Measurements from ENCODE around the gene ZNF385A.
A peak's percentile ranks its signal among the peaks of the same experiment; 100 is the strongest.

The ZNF385A gene

GRCh38 chr12:54415221-54415929 is 30.8 kb upstream of the ZNF385A start:
- DNase-seq = no peak

GRCh38 chr12:54413284-54414190 is 29.0 kb upstream of the ZNF385A start:
- peak; percentile 42 for DNase-seq

DNA sequence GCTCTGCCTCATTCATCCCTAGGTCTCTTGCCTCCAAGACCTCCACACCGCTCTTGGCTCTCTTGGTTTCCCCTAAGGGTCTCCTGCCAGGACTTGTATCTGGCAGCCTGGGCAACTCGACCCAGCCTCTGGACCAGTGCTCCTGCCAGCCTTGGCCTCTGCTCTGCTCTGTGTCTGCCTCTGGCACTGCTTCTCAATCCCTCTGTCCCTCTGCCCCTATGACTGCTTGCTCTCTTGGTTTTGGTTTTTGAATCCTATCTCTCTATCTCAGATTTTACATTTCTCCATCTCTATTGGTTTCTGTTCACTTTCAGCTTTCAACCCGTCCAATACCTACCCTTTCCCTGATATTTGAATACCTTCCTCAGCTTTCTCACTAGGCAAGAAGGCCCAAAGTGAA is 28.3 kb upstream of the ZNF385A start:
- DNase-seq = no peak

DNA sequence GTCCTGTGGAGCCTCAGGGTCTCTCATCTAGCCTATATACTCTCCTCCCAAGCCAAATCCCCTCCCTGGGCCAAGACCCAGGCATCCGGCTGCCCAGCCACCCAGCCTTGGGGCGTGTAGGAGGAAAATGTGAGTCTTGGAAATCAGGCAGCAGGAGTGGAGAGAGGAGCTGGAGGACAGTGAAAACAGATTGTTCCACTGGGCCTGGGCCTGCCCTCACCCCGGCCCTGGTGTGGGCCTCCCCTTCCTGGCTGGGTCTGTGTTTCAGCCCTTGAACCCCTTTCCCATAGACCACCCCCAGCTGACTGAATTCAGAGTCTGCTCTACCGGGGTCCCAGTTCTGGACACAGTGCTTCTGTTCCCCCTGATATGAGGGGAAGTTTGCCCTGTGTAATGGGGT is 27.8 kb upstream of the ZNF385A start:
- no peak for DNase-seq

DNA sequence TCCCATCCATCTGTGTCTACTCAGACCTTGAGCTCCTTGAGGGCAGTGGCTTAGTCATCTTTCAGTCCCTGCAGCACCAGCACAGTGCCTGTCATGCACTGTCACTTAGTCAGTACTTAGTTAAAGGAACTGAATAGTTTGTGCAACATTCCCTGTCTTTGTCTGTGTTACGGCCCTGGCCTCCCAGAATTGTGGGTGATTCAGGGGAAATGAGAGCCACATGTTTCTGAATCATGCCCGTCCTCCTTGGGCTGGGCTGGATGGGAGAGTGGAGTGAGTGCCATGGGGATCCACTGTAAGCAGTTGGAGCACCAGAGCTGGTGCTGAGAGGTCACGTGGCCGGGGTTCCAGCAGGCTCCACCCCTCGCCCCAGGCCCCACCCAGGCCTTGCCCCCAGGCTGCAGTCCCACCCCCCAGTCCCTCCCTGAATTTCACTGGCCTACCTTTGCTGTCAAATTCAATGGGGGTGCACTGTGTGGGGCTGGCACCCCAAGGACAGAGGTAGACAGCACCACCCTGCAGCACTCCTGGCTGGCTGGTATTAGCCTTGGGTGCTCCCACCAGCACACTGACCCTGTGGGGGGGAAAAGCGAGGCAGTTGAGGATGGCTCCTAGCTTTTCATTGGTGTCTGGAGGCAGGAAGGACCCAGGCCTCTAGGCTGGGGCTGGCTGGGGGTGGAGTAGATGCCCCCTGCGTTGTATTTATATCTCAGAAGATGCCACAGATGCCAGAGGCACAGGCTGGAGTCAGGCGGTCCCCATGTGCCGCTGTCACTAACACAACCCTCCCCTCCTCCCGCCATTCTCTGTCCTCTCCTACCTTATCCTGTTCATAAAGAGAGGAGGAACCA is 27.1 kb upstream of the ZNF385A start:
- peak; percentile 47 for DNase-seq

GRCh38 chr12:54409267-54409666 is 24.7 kb upstream of the ZNF385A start:
- no peak for DNase-seq

DNA sequence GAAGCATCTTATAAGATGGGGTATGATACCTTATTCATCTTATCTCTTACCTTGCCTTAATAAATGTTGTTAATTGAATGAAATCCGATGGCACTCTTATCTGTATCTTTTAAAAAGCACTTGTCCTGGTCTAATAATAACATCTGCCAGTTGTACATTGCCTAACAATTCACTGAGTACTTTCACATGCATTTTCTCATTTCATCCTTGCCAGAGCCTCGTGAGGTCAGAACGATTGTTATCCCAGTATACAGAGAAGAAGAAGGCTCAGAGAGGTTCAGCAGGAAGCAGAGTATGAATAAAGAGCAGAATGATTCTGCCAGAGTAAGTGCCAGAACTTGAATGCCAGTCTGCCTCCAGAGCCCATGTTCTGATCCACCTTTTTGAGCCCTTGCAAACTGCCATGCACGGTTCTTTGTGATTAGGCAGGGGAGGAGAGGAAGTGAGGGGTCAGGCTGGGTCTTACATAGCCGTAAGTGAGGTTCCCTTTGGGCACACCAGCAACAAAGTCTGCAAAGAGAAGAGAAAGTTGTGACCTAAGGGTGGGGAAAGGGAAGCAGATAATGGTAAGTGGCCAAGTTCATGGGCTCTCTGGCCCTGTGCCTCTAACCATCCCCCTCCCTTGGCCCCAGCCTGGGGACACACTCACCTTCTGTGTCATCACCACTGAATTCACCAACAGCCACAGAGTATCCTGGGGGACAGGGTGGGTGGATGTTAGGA is 22.8 kb upstream of the ZNF385A start:
- DNase-seq = no peak

- DNase-seq = no peak
These were observed 21.0 kb upstream of the ZNF385A start for GRCh38 chr12:54405573-54405972.

- no peak for DNase-seq
These were observed 20.6 kb upstream of the ZNF385A start for GRCh38 chr12:54405106-54405505.

- peak; percentile 59 for DNase-seq
These were observed 19.8 kb upstream of the ZNF385A start for GRCh38 chr12:54404061-54405004.

GRCh38 chr12:54401119-54401518 is 16.6 kb upstream of the ZNF385A start:
- DNase-seq = no peak

DNA sequence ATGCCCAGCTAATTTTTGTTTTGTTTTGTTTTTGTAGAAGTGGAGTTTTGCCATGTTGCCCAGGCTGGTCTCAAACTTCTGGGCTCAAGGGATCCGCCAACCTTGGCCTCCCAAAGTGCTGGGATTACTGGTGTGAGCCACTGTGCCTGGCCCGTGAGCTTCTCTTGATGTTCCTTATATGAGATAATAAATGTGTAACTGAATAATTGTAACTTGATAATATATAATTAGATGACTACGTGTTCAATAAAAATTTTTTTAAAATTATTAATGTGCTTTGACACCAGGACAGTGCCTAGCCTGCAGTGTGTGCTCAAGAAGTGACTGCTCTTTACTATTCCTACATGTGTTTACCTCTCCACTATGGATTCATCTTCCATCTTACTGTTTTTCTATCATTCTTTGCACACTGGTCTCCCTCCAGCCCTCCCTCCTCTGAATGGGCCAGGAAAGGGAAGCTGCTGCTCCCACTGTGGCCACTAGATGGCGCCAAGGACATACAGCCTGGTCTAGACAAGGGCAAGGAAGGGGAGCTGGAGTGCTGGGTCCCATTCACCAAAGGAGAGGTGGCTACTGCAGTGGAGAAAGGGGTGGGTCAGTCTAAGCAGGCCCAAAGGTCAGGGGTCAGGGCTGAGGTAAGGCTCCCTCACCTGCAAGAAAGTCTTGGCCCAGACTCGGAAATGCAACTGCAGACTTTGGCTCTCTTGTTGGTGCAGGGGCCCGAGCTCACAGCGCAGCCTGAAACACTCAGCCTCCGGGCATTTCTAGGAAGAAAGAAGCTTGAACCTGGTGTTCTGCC is 14.7 kb upstream of the ZNF385A start:
- peak; percentile 85 for DNase-seq

DNA sequence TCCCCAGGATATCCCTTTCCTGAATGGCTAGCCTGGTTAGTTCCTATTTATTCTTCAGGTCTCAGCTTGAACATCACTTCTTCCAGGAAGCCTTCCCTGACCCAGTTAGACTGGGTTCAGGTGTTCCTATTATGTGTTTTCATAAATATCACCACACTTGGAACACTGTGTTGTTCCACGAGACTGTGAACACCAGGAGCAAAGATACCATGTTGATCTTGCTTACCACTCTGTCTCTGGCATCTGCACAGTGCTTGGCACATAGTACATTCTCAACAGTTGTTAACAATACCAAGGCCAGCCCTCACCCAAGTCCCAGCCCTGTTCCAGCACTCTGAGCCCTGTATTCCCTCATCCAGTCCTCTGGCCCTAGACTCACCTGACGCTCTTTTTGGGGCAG is 13.7 kb upstream of the ZNF385A start:
- no peak for DNase-seq

DNA sequence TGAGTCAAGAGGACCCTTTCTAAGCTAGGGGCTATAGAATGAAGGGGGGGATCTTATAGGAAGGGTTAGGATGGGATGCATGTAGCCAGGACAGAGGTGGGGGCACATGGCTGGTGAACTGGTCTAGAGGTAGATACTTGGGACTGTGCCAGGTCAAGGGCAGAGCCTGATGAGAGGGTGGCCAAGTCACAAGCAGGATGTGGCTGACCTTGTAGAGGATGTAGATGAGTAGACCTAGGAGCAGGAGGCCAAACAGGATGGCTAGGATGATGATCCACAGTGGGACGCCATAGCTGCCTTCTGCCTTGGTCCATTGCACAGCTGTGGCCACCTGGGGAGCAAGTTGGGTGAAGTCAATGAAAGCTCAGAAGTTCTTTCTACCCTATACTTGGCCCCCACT is 12.6 kb upstream of the ZNF385A start:
- DNase-seq = no peak

GRCh38 chr12:54395545-54395944 is 11.0 kb upstream of the ZNF385A start:
- no peak for DNase-seq

DNA sequence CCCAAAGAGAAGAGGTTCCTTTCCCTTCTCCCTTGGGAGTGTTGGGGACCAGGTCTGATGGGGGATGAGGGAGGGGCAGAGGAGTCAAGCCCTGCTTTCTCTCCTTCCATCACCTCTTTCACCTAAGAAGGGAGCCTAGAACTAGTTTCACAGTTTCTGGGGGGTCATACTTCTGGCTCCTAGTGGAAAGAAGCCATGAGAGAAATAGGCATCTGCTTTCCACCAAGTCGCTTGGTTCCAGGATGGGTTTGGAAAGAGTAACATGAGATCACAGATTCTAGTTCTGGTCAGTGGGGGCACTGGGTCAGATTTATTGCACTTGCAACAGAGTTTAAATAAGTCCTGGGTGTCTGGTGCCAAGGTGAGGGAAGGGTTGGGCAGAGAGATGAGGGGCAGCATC is 10.5 kb upstream of the ZNF385A start:
- DNase-seq = no peak

- peak; percentile 35 for DNase-seq
These were observed 9.8 kb upstream of the ZNF385A start for GRCh38 chr12:54394281-54394719.

- no peak for DNase-seq
These were observed 9.2 kb upstream of the ZNF385A start for GRCh38 chr12:54393743-54394142.

- no peak for DNase-seq
These were observed 8.7 kb upstream of the ZNF385A start for GRCh38 chr12:54393207-54393609.

DNA sequence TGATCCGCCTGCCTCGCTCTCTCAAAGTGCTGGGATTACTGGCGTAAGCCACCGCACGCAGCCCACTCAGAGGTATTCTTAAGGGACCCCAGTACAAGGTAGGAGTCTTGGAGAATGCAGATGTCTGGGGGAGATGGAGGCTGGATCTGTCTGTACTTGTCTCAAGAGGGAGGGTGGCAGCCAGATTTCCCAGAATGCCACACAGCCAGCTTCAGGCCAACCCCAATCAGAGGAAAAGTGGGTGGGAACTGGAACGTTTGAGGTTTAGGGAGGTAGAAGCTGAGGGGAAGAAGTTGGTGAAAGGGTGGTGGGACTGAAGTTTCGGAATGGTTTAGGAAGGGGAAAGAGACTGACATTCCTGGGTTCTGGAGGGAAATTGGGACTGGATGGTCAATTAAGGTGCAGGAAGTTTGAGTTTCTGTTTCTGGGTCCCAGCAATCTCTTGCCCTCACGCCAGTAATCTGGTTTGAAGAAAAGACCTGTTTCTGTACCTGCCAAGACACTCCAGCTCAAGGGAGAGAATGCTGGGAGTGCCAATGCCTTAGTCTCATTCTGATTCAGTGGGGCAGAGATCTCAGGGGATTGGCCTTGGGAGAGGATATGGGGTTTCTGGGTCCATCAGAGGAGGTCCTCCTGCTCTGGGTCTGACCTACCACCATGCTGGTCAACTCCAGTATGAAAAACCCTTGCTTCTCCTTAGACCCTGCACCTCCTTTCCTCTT is 8.1 kb upstream of the ZNF385A start:
- DNase-seq = no peak

Data from stimulated activated CD4-positive, alpha-beta T cell treated with anti-CD3 and anti-CD28 coated beads, Interleukin-12 subunit alpha, Interleukin-12 subunit beta, amount 100 ng/mL, for 4 hours (primary cell).